GM15510 (cell line): ENCODE results near the gene RAB24.

Source experiments
- POLR2A ChIP-seq: IDR thresholded peaks from 3 replicates; pipeline ENCODE4 v1.6.1; 2011; ENCODE audit warnings: borderline replicate concordance; ENCODE audit not compliant: insufficient read length; ENCODE audit errors: extremely low read depth

The RAB24 gene

DNA sequence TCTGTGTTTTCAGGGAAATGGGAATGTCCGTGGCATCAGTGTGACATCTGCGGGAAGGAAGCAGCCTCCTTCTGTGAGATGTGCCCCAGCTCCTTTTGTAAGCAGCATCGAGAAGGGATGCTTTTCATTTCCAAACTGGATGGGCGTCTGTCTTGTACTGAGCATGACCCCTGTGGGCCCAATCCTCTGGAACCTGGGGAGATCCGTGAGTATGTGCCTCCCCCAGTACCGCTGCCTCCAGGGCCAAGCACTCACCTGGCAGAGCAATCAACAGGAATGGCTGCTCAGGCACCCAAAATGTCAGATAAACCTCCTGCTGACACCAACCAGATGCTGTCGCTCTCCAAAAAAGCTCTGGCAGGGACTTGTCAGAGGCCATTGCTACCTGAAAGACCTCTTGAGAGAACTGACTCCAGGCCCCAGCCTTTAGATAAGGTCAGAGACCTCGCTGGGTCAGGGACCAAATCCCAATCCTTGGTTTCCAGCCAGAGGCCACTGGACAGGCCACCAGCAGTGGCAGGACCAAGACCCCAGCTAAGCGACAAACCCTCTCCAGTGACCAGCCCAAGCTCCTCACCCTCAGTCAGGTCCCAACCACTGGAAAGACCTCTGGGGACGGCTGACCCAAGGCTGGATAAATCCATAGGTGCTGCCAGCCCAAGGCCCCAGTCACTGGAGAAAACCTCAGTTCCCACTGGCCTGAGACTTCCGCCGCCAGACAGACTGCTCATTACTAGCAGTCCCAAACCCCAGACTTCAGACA is 9.5 kb downstream of the RAB24 start:
- no peak for TF ChIP-seq POLR2A

DNA sequence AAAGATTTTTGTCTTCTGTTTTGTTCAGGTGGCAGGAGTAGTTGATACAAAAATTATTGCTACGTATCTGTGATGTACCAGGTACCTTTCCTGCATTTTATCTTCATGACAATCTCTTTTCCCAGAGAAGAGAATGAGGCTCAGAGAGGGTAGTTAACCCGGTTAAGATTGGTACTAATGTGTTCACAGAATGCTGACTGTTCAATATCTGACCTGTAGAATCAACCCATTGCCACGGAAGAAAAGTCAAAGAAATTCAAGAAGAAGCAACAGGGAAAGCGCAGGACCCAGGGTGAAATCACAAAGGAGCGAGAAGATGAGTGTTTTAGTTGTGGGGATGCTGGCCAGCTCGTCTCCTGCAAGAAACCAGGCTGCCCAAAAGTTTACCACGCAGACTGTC is 11.8 kb downstream of the RAB24 start:
- TF ChIP-seq POLR2A: no peak

DNA sequence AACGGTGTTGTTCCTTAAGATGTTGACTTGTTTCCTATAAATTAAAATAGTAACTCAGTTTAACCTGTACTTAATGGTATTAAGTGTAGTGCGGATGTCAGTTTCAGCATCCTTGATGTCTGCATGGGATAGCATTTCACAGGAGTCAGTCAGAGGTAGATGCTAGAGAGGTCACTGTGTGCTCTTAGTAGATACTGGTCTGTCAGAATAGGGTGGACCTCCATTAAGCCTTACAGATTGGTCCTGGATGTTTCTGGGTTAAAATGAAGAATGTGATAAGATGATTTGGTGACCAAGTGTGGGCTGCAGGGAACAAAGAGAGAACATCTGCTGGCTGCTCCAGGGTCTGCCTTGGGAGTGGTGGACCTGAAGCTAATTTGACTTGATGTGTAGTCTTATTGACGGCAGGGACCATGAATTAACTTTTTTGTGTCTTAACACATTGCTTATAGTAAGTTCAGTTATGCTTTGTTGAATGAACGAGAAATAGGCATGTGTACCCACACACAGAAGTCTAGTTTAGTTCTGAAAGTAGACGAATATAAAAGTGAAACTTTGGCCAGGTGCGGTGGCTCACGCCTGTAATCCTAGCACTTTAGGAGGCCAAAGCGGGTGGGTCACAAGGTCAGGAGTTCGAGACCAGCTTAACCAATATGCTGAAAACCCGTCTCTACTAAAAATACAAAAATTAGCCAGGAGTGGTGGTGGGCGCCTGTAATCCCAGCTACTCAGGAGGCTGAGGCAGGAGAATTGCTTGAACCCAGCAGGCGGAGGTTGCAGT is 12.5 kb downstream of the RAB24 start:
- TF ChIP-seq POLR2A: no peak

DNA sequence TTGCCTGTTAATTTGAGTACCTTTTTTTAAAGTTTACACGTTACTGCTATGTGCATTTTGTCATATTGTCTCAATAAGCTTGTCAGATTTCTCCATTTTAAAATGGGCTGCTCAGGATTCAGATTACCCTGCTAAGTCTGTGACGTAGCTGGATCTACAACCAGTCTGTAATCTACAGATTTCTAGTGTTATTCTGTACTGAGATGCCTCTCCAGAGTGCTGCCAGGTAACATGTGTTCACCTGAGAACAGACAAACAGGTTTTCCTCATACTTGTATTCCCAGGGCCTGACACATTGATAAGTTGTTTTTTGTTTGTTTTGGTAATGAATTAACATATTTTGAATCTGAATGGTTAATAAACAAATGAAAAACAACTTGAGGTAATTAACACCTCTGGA is 15.3 kb downstream of the RAB24 start:
- no peak for TF ChIP-seq POLR2A

DNA sequence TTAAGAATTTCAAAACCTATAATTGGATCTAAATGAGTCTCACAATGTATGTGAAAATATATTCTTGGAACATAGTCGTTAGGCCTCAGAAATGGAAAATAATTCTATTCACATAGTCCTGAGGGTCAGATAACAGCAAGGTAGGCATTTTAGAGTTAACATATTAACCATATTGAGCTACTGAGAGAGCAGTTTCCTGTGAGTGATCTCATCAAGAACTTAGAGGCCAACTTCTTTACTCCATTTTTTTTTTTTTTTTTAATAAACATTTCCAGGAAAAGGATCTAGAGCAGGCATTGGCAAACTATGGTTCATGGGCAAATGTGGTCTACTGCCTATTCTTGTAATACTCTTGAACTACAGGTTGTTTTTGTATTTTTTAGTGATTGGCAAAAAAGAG is 26.6 kb downstream of the RAB24 start:
- no peak for TF ChIP-seq POLR2A

DNA sequence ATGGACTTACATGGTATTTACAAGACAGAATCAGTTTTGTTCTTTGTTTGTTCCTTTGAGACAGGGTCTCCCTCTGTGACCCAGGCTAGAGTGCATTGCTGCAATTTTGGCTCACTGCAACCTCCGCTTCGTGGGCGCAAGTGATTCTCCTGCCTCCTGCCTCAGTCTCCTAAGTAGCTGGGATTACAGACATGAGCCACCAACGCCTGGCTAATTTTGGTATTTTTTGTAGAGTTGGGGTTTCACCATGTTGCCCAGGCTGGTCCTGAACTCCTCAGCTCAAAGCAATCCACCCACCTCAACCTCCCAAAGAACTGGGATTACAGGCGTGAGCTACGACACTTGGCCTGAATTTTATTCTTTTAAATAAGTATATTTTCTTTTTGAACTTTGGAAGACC is 27.6 kb downstream of the RAB24 start:
- no peak for TF ChIP-seq POLR2A

DNA sequence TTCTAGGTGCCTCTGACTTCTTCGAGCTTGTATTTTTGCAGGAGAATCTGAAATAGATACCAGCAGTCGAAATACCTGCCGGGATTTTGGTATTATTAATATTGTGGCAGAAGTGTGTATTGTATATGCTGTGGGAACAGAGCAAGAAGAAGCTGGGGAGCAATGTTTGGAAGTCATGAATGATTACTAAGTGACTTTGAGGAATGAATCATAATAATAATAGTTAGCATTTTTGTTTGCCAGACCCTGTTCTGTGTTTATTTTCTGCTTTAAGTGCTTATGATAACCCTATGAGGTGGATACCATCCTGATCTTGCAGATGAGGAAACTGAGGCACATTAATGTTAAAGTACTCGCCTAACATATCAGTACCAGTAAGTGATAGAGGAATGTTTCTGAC is 32.4 kb downstream of the RAB24 start:
- no peak for TF ChIP-seq POLR2A

DNA sequence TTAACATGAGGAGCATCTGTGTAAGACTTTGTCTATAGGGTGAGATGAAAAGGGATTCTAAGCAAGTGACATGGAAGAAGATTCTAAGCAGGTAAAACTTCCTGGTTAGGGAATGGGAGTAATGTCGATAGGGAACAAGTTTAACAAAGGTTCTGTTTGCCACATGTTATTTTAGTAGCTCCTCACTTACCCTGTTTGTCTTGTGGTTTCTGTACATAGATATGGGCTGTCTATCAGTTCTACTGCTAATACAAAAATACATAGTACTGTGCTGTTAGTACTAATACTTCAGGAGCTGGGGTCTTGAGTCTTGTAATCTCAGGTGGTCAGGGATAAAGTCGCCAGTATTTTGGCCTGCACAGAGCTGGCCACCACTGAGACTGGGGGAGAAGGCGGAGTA is 32.9 kb downstream of the RAB24 start:
- no peak for TF ChIP-seq POLR2A

DNA sequence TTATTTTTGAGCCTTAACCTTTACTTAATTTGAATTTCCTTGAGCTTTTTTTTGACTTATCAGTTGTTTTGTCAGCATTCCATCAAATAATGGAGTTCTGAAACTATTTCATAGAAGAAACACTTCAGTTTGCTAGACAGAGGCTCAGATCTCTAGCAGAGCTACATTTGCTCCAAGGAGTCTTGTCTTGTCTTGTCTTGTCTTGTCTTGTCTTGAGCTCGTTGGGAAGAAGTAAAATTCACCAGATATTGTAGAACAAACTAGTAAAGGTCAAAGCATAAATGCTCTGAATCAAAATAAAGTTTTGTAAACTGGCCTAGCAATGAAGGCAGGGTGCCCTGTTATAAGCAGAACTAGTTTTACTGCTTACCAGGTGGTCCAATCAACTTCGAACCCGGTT is 33.5 kb downstream of the RAB24 start:
- no peak for TF ChIP-seq POLR2A

DNA sequence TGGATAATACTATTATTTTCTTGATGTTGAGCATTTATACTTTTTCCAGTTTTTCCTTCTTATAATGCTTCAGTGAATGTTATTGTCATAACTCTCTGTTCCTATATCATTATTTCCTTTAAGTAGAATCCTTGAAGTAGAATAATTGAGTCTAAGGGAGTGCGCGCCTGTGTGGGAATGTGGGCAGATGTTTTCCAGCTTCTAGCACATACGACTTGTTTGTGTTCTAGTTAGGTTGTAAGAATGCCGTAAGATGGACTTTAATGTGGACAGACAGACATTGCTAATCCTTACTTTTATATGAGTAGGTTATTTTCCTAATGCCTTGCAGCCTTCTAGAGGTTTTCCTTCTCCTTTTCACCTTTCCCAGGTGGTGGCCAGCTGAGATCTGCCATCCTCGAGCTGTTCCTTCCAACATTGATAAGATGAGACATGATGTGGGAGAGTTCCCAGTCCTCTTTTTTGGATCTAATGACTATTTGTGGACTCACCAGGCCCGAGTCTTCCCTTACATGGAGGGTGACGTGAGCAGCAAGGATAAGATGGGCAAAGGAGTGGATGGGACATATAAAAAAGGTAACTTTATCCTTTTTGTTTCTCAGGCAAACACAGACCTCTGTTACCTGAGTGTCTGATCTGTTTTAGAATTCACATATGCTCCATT is 34.2 kb downstream of the RAB24 start:
- no peak for TF ChIP-seq POLR2A

DNA sequence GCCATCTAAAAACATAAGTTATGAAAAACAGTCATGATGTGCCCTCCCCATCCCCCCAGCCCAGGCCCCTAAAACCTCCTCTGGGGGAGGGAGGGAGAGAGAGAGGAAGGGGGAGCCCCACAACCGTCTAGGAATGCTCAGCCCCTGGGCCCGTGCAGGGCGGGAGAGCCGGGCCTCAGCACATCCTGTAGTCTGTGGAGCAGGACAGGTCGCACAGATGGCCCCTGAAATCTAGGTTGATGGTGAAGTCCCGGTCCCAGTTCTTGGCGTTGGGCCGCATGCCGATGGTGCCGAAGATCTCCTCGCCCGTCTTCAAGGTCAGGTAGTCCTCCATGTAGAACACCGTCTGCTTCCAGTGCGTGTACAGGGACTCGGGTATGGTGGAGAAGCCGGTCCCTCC is 38.1 kb downstream of the RAB24 start:
- no peak for TF ChIP-seq POLR2A

DNA sequence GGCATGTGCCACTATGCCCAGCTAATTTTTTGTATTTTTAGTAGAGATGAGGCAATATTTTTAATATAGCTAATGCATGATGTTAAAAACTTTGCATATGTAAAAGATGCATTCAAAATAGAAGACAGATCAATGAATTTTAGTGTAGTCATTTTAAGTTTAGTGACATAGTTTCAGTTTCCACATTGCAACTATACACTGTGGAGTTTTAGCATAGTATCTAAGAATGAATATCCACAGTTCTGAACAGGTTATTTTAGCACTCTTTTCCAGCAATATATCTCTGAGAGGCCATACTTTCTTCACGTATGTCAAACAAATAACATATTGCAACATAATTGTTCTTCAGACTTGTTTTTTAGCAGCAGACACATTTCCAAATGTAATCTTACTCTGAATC is 39.3 kb downstream of the RAB24 start:
- TF ChIP-seq POLR2A: no peak

DNA sequence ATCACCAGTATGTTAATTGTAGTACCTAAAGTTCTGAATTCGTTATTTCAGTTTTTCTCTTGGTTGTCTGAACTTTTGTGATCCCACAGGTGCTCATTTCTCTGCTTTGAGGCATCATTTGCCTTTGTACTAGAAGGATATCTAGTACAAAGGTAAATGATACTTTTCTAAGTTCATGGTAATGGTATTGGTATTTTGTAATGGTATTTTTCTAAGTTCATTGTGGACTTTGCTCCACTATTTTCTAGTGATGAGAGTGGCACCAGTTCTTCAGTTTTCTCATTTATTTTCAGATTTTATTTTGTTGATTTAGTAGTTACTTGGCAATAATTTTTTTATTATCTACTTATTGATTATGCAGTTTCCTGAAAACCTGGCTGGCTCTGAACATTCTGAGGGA is 42.0 kb downstream of the RAB24 start:
- TF ChIP-seq POLR2A: no peak

DNA sequence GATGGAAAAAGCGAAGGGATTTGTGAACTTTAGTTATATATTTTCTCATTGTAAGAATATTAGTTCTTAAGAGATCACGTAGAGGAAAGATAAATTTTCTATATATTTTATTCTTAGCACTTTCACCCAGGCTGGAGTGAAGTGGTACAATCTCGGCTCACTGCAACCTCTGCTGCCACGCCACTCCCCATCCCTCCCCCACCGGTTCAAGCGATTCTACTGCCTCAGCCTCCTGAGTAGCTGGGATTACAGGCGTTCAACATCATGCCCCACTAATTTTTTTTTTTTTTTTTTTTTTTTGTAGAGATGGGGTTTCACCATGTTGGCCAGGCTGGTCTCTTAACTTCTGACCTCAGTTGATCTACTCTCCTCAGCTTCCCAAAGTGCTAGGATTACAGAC is 42.6 kb downstream of the RAB24 start:
- no peak for TF ChIP-seq POLR2A

DNA sequence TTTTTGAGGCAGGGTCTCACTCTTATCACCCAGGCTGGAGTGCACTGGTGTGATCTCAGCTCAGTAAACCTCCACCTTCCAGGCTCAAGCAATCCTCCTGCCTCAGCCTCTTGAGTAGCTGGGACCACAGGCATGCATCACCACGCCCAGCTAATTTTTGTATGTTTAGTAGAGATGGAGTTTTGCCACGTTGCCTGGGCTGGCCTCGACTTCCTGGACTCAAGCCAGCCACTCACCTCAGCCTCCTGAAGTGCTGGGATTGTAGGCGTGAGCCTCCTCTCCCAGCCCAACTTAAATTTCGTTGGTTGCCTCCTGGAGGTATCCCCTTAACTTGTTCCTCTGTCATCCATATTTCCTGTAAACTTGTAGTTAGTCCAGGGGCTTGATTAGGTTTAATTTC is 47.2 kb downstream of the RAB24 start:
- no peak for TF ChIP-seq POLR2A
